ENCODE measurements around the gene SDCCAG8.

SDCCAG8 gene

GRCh38 chr1:243513726-243514491, 258.1 kb downstream of the SDCCAG8 start:
- DNase-seq: no peak

DNA sequence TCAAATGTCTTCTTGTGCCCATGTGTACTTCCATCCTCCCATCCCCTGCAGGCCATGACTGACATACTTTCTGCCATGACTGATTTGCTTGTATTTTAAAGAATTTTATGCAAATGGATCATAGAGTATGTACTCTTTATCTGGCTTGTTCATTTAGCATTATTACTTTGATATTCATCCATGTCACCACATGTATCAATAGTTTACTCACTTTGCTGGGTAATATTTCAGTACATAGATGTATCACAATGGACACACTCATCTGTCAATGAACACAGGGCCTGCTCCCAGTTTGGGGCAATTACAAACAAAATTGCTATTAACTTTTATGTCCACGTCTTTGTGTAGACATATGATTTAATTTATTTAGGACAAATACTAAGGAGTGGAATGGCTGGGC, 259.1 kb downstream of the SDCCAG8 start:
- DNase-seq: no peak

DNA sequence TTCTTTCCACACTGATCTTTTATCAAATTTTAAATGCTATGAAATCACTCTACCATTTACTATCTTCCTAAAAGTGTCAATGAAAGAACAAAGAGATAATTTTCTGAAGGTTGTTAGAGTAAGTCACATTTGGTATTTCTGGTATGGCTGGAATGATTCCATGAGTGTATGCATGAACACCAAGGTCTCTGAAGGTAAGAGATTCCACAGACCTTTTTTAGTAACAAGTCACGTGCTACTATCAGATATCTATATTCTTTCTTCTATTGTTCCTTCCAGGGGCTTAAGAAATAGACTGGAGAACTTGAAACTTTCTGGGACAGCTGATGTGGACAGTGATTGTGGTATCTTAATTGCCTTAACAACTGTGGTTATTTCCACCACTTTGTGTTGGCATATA, 265.0 kb downstream of the SDCCAG8 start:
- DNase-seq: no peak

DNA sequence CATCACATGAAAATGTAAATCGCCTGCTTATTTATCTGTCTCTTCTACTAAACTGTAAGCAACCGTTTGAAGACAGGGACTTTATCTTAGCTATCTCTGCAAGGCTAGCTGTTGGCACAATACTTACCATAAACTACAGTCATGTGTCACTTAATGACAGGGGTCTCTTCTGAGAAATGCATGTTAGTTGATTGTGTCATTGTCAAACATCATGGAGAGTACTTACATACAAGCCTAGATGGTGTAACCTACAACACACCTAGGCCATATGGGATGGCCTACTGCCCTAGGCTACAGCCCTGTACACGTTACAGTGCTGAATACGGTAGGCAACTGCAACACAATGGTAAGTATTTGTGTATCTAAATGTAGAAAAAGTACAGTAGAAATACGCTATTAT, 267.9 kb downstream of the SDCCAG8 start:
- DNase-seq: no peak

- DNase-seq: no peak
These were observed 269.2 kb downstream of the SDCCAG8 start for GRCh38 chr1:243525085-243525487.

- DNase-seq: no peak
These were observed 270.3 kb downstream of the SDCCAG8 start for GRCh38 chr1:243526180-243526579.

DNA sequence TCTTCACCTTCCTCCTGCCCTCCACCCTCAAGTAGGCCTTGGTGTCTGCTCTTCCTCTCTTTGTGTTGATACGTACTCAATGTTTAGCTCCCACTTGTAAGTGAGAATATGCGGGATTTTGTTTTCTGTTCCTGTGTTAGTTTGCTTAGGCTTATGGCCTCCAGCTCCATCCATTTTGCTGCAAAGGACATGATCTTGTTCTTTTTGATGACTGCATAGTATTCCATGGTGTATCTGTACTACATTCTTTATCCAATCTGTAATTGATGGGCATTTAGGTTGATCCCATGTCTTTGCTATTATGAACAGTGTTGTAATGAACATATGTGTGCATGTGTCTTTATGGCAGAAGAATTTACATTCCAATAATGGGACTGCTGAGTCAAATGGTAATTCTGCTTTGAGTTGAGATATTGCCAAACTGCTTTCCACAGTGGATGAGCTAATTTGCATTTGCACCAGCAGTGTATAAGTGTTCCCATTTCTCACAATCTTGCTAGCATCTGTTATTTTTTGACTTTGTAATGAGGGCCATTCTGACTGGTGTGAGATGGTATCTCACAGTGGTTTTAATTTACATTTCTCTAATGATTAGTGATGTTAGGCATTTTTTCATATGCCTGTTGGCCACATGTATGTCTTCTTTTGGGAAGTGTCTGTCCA, 272.7 kb downstream of the SDCCAG8 start:
- no peak for DNase-seq

- DNase-seq: no peak
These were observed 273.7 kb downstream of the SDCCAG8 start for GRCh38 chr1:243529512-243529911.

- no peak for DNase-seq
These were observed 279.2 kb downstream of the SDCCAG8 start for GRCh38 chr1:243535014-243535413.

- DNase-seq: no peak
These were observed 283.8 kb downstream of the SDCCAG8 start for GRCh38 chr1:243539636-243540035.

DNA sequence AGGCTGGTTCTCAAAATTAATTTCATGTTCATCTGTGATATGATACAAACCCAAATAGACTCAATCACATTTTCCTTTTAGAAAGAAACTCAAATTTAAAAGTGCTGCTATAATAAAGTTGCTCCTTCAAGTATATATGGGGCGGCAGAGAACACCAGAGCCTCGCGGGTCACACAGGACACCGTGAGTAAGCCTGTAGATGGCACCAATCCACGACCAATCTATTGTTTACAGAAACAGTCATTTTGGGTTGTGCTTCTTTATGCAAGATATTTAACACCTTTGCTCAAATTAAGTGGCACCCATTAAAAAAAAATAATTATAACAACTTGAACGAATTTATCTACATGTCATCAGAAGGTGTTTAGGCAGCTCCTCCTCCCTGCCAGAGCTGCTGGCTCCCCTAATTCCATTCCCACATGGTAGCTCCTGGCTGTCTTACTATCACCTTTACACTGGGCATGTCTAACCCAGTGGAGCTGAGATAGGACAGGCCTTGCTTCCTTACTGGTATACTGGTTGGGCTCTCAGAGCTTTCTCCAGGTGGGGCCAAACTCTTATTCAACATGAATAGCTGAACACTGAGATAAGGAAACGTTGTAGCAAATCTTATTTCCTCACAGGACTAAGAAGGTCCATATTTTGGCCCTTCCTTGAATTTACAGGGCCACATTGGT, 287.0 kb downstream of the SDCCAG8 start:
- no peak for DNase-seq

DNA sequence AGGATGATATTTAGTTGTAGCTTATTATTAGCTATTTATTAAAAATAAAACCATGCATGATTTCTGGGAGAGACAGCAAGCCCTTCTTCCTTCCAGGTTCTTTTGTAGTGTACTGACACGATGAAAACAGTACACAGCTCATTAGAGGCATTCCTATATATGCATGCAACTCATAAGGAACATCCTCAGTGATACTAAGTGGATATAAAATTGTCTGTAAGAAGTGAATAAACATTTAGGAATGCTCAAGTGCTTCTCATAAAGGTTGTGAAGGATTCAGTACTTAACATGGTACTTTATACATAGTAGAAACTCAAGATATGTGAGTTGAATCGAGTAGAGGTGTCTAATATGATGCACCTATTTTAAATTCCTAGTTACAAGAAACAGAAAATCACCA, 287.7 kb downstream of the SDCCAG8 start:
- no peak for DNase-seq

- no peak for DNase-seq
These were observed 290.6 kb downstream of the SDCCAG8 start for GRCh38 chr1:243546457-243546856.

DNA sequence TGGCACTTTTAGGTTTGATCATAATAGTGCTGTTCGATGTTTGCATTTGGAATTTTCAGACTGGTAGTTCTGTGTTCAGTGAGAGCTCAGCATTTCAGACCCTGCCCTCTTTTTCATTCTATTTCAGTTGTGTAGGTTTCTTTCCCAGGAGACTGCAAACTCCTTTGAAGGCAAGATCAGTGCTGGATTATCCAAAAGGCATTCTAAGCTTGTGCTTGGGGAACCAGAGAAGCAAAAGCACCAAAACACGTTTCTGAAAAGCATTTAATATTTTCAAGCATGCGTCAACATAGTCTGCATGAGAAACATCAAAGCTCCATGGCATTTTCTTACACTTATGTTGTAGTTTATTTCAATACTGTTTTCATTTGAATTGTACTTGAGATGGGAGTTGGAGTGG, 292.1 kb downstream of the SDCCAG8 start:
- DNase-seq: no peak

- DNase-seq: no peak
These were observed 292.7 kb downstream of the SDCCAG8 start for GRCh38 chr1:243548516-243548915.

DNA sequence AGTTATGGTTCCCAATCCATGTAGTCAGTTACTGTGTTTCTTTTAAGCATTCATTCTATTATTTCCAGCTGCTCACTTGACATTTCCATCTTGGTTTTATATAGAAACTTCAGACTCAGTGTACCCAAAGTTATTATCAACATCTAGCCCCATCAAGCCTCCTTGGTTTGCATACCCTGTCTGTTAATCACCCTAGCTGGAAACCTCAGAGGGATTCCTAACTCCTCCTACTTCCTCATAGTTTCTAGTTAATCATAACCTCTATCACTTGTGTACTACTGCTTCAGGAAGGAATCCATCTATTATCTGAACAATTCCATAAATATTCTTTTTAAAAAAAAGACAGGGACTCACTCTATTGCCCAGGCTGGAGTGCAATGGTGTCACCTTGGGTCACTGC, 293.3 kb downstream of the SDCCAG8 start:
- no peak for DNase-seq
